Glutamatergic neuron (in vitro differentiated cells): Measurements from ENCODE around the gene SLC46A3. TPM values are rescaled to one million over a fixed set of nuclear protein-coding genes. Genes with fewer than 3 reads are reported as not detected.
"Not testable (repeated sequence)": the region's sequence is repeated elsewhere in the genome, so short reads cannot be mapped to it uniquely, and the experiment has no call there.

Source experiments
- DNase-seq: peaks from one replicate; pipeline ENCODE4 v3.0.0; 2022
- H3K27ac Mint-ChIP-seq: one replicate; pipeline ENCODE4 v1.8.0; 2020; ENCODE audit warnings: mild to moderate bottlenecking, mixed read lengths, inconsistent platforms; ENCODE audit not compliant: unreplicated experiment
- H3K27me3 Mint-ChIP-seq: one replicate; pipeline ENCODE4 v1.8.0; 2020; ENCODE audit warnings: mild to moderate bottlenecking, moderate library complexity, mixed read lengths, inconsistent platforms; ENCODE audit not compliant: unreplicated experiment
- H3K36me3 Mint-ChIP-seq: one replicate; pipeline ENCODE4 v1.8.0; 2020; ENCODE audit warnings: mild to moderate bottlenecking, mixed read lengths, inconsistent platforms; ENCODE audit not compliant: unreplicated experiment
- H3K4me1 Mint-ChIP-seq: one replicate; pipeline ENCODE4 v1.8.0; 2020; ENCODE audit warnings: mild to moderate bottlenecking, low read depth, mixed read lengths, inconsistent platforms; ENCODE audit not compliant: unreplicated experiment
- H3K4me3 Mint-ChIP-seq: one replicate; pipeline ENCODE4 v1.8.0; 2020; ENCODE audit warnings: mild to moderate bottlenecking, mixed read lengths, inconsistent platforms; ENCODE audit not compliant: unreplicated experiment
- H3K9me3 Mint-ChIP-seq: one replicate; pipeline ENCODE4 v1.8.0; 2020; ENCODE audit warnings: mild to moderate bottlenecking, moderate library complexity, mixed read lengths, inconsistent platforms; ENCODE audit not compliant: unreplicated experiment
- CTCF ChIP-seq: fragments of 200-600 bp; sonication (generic); IDR thresholded peaks from one replicate; pipeline ENCODE4 v1.5.0; 2021; ENCODE audit not compliant: partially characterized antibody, unreplicated experiment
- total RNA-seq: library from RNA; stranded (reverse); fragmentation: NEBNext Ultra II Directional; extraction: Animal tissue kit (Norgen Biotek cat#: 25700); gene quantifications from one replicate; pipeline ENCODE4 v1.2.1, GENCODE V29; 2021; ENCODE audit not compliant: unreplicated experiment

SLC46A3 gene
- total RNA-seq, 1 donor from 2014 or later, result 2.3 TPM

DNA sequence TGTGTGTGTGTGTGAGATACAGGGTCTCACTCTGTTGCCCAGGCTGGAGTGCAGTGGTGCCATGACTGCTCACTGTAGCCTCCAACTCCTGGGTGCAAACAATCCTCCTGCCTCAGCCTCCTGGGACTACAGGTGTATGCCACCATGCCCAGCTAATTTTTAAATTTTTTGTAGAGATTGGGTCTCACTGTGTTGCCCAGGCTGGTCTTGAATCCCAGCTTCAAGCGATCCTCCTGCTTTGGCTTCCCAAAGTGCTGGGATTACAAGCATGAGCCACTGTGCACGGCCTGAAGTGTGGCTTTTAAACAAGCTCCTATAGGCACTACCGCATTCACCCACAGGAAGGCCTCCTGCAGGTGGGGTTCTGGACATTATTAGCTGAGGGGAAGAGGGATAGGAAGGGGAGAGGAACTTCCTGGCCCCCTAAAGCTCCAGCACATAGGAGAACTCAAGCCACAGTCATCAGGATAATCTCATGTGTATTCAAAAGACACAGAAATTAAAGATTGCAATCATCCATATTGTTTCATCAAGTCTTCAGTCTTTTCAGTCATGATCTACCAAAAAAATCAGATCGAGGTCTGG, 24.8 kb upstream of the SLC46A3 start:
- H3K27ac Mint-ChIP-seq, result no peak overlapping the region
- no peak overlapping the region for H3K4me3 Mint-ChIP-seq
- DNase-seq, result no peak
- no peaks in the 10 kb centered on the region for H3K4me1 Mint-ChIP-seq
- H3K27me3 Mint-ChIP-seq, result peaks cover 2% of the 10 kb centered on the region
- H3K9me3 Mint-ChIP-seq, result no peaks in the 10 kb centered on the region
- H3K36me3 Mint-ChIP-seq, result no peaks in the 10 kb centered on the region
- TF ChIP-seq CTCF, result no peak

DNA sequence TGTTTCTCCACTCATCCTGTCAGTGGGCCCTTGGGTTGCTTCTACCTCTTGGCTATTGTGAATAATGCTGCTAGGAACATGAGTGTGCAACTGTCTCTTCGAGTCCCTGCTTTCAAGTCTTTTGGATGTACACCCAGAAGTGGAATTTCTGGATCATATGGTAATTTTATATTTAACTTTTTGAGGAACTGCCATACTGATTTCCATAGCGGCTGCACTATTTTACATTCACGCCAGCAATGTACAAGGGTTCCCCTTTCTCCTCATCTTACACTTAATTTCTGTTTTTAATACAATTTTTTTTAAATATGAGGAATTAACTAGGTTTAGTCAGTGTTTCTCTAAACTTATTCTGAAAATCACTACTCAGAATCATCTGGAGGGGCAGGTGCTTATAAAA, 24.2 kb upstream of the SLC46A3 start:
- no peaks in the 10 kb centered on the region for H3K36me3 Mint-ChIP-seq
- no peak overlapping the region for H3K4me3 Mint-ChIP-seq

GRCh38 chr13:28742445-28742844, 23.7 kb upstream of the SLC46A3 start:
- H3K4me3 Mint-ChIP-seq, H3K36me3 Mint-ChIP-seq, H3K27me3 Mint-ChIP-seq, H3K4me1 Mint-ChIP-seq, DNase-seq, H3K9me3 Mint-ChIP-seq, H3K27ac Mint-ChIP-seq: not testable (repeated sequence)

More for the DNA sequence above, 24.2 kb upstream of the SLC46A3 start:
- Mint-ChIP-seq H3K4me1 (no peaks in the 10 kb centered on the region), H3K27ac (no peak overlapping the region), H3K9me3 (no peaks in the 10 kb centered on the region), H3K27me3 (peaks cover 2% of the 10 kb centered on the region)
- no peak for DNase-seq
- TF ChIP-seq CTCF, result no peak

- Mint-ChIP-seq H3K27me3 (no peaks in the 10 kb centered on the region), H3K27ac (no peak overlapping the region), H3K4me1 (no peaks in the 10 kb centered on the region), H3K9me3 (no peaks in the 10 kb centered on the region), H3K36me3 (no peaks in the 10 kb centered on the region), H3K4me3 (no peak overlapping the region)
- DNase-seq, result no peak
- TF ChIP-seq CTCF, result no peak
Observed at GRCh38 chr13:28741084-28741491, 22.3 kb upstream of the SLC46A3 start.

DNA sequence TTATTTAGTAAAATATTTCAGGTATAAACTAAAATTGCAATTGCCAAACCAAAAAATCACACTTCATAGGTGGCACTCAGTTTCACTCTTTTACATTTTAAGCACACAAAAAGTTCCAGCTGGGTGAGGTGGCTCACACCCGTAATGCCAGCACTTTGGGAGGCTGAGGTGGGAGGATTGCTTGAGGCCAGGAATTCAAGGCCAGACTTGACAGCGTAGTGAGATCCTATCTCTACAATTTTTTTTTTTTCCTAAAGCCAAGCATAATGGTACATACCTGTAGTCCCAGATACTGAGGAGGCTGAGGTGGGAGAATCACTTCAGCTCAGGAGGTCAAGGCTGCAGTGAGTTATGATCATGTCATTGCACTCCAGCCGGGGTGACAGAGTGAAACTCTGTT, 20.6 kb upstream of the SLC46A3 start:
- Mint-ChIP-seq H3K27ac (no peak overlapping the region), H3K9me3 (no peaks in the 10 kb centered on the region), H3K4me3 (no peak overlapping the region), H3K4me1 (no peaks in the 10 kb centered on the region), H3K27me3 (no peaks in the 10 kb centered on the region), H3K36me3 (no peaks in the 10 kb centered on the region)
- no peak for TF ChIP-seq CTCF
- DNase-seq, result no peak
